GM10248 (cell line): ENCODE results near the gene MAST1.

Experiments used
- CTCF ChIA-PET: fragments of 300-600 bp; sonication (Branson Sonifier 250); formaldehyde crosslinking; extraction: SDS; loops from one replicate; lab custom pipeline; 2021; ENCODE audit warnings: antibody characterized with exemption; lab: Yijun Ruan, JAX
- POLR2A ChIA-PET: fragments of 350-650 bp; sonication (Branson Sonifier 250); formaldehyde crosslinking; extraction: SDS; loops from one replicate; lab custom pipeline; 2020; ENCODE audit warnings: antibody characterized with exemption; lab: Yijun Ruan, JAX
- DNase-seq: peaks from one replicate; pipeline ENCODE4 v3.0.0; 2012; ENCODE audit errors: extremely low spot score
- CTCF ChIP-seq: IDR thresholded peaks from 2 replicates; pipeline ENCODE4 v1.5.1; 2012; ENCODE audit warnings: mild to moderate bottlenecking, low read depth; ENCODE audit errors: extremely low read depth, missing control alignments, control extremely low read depth

Gene MAST1

DNA sequence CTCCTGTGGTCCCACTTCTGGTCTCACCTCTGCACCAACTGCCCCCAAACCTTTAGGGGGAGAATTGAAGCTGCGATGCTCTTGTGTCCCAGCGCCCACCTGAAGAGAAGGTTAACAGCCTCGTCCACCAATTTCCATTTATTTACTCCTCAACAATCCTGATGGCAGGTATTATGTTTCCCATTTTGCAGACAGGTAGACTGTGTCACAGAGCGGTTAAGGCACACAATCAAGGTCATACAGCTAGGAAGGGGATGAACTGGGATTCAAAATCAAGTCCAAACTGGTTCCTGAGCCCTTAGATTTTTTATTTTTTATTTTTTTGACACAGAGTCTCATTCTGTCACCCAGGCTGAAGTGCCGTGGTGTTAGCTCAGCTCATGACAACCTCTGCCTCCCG, 36.8 kb downstream of the MAST1 start:
- no peak for TF ChIP-seq CTCF
- no peak for DNase-seq
- CTCF ChIA-PET, result interaction anchor here (0.8 to 5.6 kb wide), 4 partner anchors 11 to 109 kb away, joined by 3 to 36 read pairs (median 10); no protein-coding TSS in a partner anchor
- POLR2A ChIA-PET, result no interaction called here

GRCh38 chr19:12880551-12881171, 42.3 kb downstream of the MAST1 start:
- no peak for DNase-seq
- POLR2A ChIA-PET, result interaction anchor here (2.9 kb wide), 1 partner anchor 9 kb away, joined by 16 read pairs; no protein-coding TSS in a partner anchor
- no peak for TF ChIP-seq CTCF
- CTCF ChIA-PET, result interaction anchor here (0.8 to 3.0 kb wide), 8 partner anchors 9 to 181 kb away, joined by 3 to 15 read pairs (median 4); no protein-coding TSS in a partner anchor

- no peak for TF ChIP-seq CTCF
- peak; percentile 97 for DNase-seq
- ChIA-PET CTCF (interaction anchor here (0.8 to 3.0 kb wide), 8 partner anchors 8 to 180 kb away, joined by 3 to 15 read pairs (median 5); no protein-coding TSS in a partner anchor), POLR2A (interaction anchor here (0.7 to 2.9 kb wide), 3 partner anchors 10 to 57 kb away, joined by 3 to 16 read pairs (median 6); partner anchors contain the start of genes CALR and GCDH)
Measured at GRCh38 chr19:12881172-12881808, 43.0 kb downstream of the MAST1 start, which contains the start of gene DNASE2. Gene DNASE2 (minus strand): TSS chr19:12881449. CDS start chr19:12881375, 74 bp downstream.

DNA sequence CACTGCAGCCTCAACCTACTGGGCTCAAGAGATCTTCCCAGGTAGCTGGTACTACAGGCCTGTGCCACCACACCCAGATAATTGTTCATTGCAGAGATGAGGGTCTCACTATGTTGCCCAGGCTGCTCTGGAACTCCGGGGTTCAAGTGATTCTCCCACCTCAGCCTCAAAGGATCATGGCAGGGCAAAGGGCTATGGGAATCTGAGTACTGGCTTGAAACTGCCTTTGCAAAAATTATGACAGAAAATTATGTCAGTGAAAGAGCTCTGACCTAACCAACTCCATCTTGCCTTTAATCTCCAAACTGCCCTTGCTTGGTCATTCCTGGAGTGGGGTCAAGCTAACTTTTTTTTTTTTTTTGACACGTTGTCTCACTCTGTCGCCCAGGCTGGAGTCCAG, 44.3 kb downstream of the MAST1 start:
- CTCF ChIA-PET, result interaction anchor here (1.3 to 2.5 kb wide), 6 partner anchors 8 to 95 kb away, joined by 4 to 20 read pairs (median 6); partner anchors contain the start of gene GCDH
- DNase-seq, result no peak
- no peak for TF ChIP-seq CTCF
- POLR2A ChIA-PET, result interaction anchor here (0.7 kb wide), 1 partner anchor 148 kb away, joined by 7 read pairs; the partner anchor contains the start of gene TRIR

DNA sequence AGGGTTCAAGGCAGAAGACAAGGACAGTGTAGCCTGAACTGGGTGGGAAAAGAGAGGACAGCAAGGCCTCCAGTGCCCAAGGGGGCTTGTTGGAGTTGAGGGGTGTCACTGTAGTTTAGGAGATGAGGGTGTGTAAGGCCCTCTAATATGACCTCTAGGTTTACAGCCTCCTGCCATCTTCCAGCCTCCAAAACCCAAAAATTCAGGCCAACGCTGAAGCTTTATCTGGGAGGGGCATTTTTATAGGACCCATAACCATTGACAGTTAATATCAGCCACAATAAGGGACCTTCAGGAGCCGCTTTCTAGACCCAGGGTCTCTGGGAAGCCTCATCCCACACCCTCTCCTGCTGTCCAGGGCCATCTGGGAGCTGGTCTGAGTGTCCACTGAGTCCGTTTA, 45.9 kb downstream of the MAST1 start:
- DNase-seq, result no peak
- CTCF ChIA-PET, result interaction anchor here (1.1 to 3.1 kb wide), 10 partner anchors 8 to 183 kb away, joined by 3 to 38 read pairs (median 6); partner anchors contain the start of gene FARSA
- TF ChIP-seq CTCF, result no peak
- POLR2A ChIA-PET, result no interaction called here

DNA sequence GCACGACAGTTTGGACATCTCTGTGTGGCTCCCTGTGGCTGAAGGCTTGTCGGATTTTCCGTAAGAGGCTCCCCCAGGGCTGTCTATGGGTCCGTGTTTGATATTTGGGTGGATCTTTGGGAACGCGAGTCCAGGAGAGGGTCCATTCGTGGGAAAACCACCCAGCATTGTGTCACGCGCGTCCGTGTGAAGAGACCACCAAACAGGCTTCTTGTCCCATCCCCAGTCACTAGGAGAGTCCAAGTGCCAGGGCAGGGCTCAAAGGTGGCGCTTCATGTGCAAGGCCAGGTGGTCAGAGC, 46.3 kb downstream of the MAST1 start:
- DNase-seq, result no peak
- CTCF ChIA-PET, result interaction anchor here (0.8 to 3.1 kb wide), 22 partner anchors 8 to 183 kb away, joined by 3 to 38 read pairs (median 4); partner anchors contain the start of gene FARSA
- TF ChIP-seq CTCF, result no peak
- POLR2A ChIA-PET, result no interaction called here
